Activated gamma-delta T cell treated with Interleukin-2 at 50 U/mL for 16 hours (primary cell): ENCODE measurements around the gene QPCTL.
"Not testable (repeated sequence)": the region's sequence is repeated elsewhere in the genome, so short reads cannot be mapped to it uniquely, and the experiment has no call there.

Experiments used
- DNase-seq: peaks from one replicate; pipeline ENCODE4 v3.0.0-alpha.2; 2020

Gene QPCTL

GRCh38 chr19:45717983-45718650, 25.7 kb downstream of the QPCTL start:
- DNase-seq = no peak

DNA sequence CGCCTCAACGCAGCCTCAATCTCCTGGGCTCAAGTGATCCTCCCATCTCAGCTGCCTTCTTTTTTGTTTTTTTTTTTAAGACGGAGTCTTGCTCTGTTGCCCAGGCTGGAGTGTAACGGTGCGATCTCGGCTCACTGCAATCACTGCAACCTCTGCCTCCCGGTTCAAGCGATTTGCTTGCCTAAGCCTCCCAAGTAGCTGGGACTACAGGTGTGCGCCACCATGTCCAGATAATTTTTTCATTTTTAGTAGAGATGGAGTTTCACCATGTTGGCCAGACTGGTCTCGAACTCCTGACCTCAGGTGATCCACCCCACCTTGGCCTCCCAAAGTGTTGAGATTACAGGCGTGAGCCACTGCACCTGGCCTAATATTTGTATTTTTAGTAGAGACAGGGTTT, 27.6 kb downstream of the QPCTL start:
- DNase-seq = not testable (repeated sequence)

DNA sequence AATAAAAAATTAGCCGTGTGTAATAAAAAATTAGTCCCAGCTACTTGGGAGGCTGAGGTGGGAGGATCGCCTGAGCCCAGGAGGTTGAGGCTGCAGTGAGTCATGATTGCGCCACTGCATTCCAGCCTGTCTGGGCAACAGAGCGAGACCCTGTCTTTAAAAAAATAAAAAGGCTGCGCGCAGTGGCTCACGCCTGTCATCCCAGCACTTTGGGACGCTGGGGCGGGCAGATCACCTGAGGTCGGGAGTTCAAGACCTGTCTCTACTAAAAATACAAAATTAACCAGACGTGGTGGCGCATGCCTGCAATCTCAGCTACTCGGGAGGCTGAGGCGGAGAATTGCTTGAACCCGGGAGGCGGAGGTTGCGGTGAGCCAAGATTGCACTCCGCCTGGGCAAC, 36.2 kb downstream of the QPCTL start:
- DNase-seq = not testable (repeated sequence)

DNA sequence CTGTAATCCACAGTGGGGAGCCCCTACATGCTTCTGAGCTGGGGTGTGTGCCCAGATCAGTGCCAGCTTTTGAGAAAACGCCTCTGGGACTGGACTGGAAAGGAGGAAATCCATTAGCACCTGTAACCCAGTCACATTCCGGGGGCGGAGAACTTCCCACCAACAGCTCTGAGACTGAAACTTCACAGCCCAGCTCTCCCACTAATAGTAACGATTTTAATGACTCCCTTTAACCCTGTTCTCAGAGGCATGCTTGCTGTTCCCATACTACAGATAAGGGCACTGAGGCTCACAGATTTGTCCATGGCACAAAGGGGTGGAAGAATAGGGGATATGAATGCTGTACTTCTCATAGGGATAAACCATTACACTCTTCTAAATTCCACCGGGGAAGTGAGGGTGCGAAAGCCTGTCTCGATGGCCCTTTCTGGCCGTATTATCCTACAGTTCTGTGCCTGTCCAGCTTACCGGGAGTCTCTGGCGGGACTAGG, 37.4 kb downstream of the QPCTL start:
- no peak for DNase-seq

GRCh38 chr19:45730368-45731288, 38.2 kb downstream of the QPCTL start, which contains the start of gene FBXO46:
Gene FBXO46, minus strand, starts transcription at chr19:45730896. Its CDS starts 17,401 bp downstream, at chr19:45713495.
- DNase-seq = peak; percentile 90

GRCh38 chr19:45733160-45733810, 40.8 kb downstream of the QPCTL start, which contains the start of gene MEIOSIN:
Gene MEIOSIN, plus strand, starts transcription at chr19:45733439. Its CDS starts 1,938 bp downstream, at chr19:45735377.
- DNase-seq = no peak

DNA sequence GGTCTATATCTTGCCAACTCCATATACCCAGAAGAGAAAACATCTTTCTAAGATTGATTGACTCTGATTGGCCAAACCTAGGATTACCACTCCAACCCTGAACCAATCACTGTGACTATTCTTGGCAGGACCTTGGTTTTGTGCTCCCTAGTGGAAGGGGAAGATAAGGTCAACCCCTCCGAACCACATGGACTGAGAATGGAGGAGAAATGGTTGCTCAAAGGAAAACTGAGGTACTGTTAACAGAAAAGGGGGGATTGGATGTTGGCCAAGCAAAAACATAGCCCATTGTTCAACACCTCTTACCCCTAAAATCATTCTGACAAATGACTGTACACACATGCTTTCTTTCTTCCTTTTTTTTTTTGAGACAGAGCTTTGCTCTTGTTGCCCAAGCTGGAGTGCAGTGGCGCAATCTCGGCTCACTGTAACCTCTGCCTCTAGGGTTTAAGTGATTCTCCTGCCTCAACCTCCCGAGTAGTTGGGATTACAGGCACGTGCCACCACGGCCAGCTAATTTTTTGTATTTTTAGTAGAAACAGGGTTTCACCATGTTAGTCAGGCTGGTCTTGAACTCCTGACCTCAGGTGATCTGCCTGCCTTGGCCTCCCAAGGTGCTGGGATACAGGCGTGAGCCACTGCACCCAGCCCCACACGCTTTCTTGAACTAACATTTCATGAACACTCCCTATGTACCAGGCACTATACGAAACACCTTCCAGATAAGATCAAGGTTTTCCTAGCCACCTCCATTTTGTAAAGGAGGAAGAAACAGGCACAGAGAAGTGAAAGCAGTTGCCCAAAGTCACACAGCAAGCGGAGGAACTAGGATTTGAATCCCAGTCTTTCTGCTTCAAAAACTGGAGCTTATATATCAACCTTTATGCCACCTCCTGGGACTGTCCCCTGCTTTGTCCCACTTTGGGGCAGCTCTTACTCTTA, 47.3 kb downstream of the QPCTL start:
- DNase-seq = no peak

GRCh38 chr19:45742969-45743368, 50.5 kb downstream of the QPCTL start:
- no peak for DNase-seq

GRCh38 chr19:45745606-45746005, 53.1 kb downstream of the QPCTL start:
- no peak for DNase-seq

DNA sequence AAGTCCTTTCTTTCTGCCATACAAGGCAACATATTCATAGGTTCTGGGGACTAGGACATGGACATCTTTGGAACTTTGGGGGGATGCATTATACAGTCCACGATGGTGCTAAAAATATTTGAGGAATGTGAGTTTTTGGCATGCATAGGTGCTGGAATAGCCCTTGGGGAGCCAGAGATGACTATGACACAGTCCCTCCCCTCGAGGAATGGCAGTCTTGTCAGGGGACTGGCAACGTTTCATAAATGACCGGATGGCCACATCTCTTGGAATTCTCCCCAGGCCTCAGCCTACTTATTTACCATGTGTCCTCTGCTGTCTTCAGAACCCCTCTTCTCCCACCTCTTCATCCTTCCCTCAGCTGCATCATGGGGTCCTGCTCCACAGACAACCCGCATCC, 54.4 kb downstream of the QPCTL start:
- no peak for DNase-seq

DNA sequence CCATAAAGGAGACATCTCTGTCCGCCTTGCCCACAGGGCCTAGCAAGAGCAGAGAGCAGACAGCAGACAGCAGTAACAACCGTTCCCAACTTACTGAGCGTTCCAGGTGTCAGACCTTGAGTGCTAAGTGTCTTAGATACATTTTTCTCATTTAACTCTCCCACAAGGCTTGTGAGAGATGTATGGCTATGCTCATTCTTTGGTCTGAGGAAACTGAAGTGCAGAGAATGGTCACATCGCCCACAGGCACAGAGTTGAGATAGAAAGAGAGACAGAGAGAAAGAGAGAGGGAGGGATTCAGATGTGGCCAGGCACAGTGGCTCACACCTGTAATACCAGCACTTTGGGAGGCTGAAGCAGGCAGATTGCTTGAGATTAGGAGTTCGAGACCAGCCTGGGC, 55.0 kb downstream of the QPCTL start:
- DNase-seq = no peak

DNA sequence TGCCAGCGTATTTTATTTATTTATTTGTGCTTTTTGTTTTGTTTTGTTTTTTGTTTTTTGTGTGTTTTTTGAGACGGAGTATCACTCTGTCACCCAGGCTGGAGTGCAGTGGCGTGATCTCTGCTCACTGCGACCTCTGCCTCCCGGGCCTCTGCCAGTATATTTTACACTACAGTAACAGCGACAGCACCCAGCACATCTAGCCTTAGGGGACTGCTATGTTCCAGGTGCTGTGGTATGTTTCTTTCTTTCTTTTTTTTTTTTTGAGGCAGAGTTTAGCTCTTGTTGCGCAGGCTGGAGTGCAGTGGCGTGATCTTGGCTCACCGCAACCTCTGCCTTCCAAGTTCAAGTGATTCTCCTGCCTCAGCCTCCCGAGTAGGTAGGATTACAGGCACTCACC, 59.0 kb downstream of the QPCTL start:
- DNase-seq = not testable (repeated sequence)

DNA sequence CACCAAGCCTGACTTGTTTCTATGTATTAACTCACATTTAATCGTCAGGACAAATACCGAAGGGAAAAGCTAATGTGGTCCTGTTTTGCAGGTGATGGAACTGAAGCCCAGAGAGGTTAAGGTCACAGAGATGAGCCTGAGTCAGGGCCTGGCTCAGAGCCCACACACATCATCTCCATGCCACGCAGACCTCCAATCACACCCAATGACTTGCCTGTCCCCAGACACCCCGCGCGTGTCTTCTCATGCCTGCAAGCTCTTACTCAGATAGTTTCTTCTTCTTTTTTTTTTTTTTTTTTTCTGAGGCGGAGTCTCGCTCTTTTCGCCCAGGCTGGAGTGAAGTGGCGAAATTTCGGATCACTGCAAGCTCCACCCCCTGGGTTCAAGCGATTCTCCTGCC, 60.2 kb downstream of the QPCTL start:
- no peak for DNase-seq

GRCh38 chr19:45753548-45753947, 61.1 kb downstream of the QPCTL start:
- DNase-seq = no peak
